Vagina (tissue), 2 donors: ENCODE measurements around the gene CLCNKA. TPM values are rescaled to one million over a fixed set of nuclear protein-coding genes. Genes with fewer than 3 reads are reported as not detected.
A peak's percentile ranks its signal among the peaks of the same experiment; 100 is the strongest.
"Not testable (repeated sequence)": the region's sequence is repeated elsewhere in the genome, so short reads cannot be mapped to it uniquely, and the experiment has no call there.

Experiments
- DNase-seq, 2 donors: peaks; one replicate each; pipeline ENCODE4 v3.0.0-alpha.2; 2017; ENCODE audit errors: extremely low spot score in 2 of 2
- H3K27ac ChIP-seq: fragments of 200-600 bp; sonication (generic); one replicate; pipeline ENCODE4 v1.5.1; 2019
- H3K27me3 ChIP-seq: fragments of 200-600 bp; sonication (generic); one replicate; pipeline ENCODE4 v1.5.1; 2019
- H3K36me3 ChIP-seq, 2 donors: fragments of 200-600 bp; sonication (generic); one replicate each; pipeline ENCODE4 v1.5.1; 2017 to 2019
- H3K4me1 ChIP-seq: fragments of 200-600 bp; sonication (generic); one replicate; pipeline ENCODE4 v1.5.1; 2019
- H3K4me3 ChIP-seq, 2 donors: fragments of 200-600 bp; sonication (generic); 1 replicate in 1 of 2; 2 replicates in 1 of 2; pipeline ENCODE4 v1.5.1; 2016 to 2019
- H3K9me3 ChIP-seq: fragments of 200-600 bp; sonication (generic); one replicate; pipeline ENCODE4 v1.5.1; 2019
- CTCF ChIP-seq, 3 experiments: fragments of 450-650 bp in 2 of 3; fragments of 200-600 bp in 1 of 3; sonication (generic) in 1 of 3; IDR thresholded peaks; one replicate each; pipeline ENCODE4 v1.5.1; 2017 to 2019; ENCODE audit warnings: antibody characterized with exemption in 3 of 3, mild to moderate bottlenecking in 2 of 3, moderate library complexity in 2 of 3
- POLR2A ChIP-seq, 2 donors: fragments of 450-650 bp; IDR thresholded peaks; one replicate each; pipeline ENCODE4 v1.6.1; 2017; ENCODE audit warnings: antibody characterized with exemption in 2 of 2, mild to moderate bottlenecking in 2 of 2, moderate library complexity in 2 of 2
- POLR2AphosphoS5 ChIP-seq, 2 donors: sonication (generic); formaldehyde crosslinking; IDR thresholded peaks; one replicate each; pipeline ENCODE4 v1.9.0; 2017; ENCODE audit warnings: antibody characterized with exemption in 2 of 2, mild to moderate bottlenecking in 2 of 2, low read depth in 1 of 2; ENCODE audit not compliant: insufficient read depth in 1 of 2
- intact Hi-C: fragments of 100-400 bp; cut with DNase I; formaldehyde crosslinking; loops from one replicate; pipeline ENCODE4 v1.15.1; 2023
- total RNA-seq: library from RNA; depleted of rRNA; stranded (reverse); fragments of >200 nt; gene quantifications from one replicate; pipeline ENCODE4 v1.2.3, GENCODE V29; 2016

CLCNKA gene
- total RNA-seq, 1 donor from 2014 or later, result 0.25 TPM

- H3K36me3 ChIP-seq, result no peaks in the 10 kb centered on the region
- intact Hi-C loops, result loop anchor here (5.0 to 10.0 kb wide), 2 partner anchors 49 to 252 kb away; partner anchors contain the start of gene SRARP
- no peaks in the 10 kb centered on the region for H3K27me3 ChIP-seq
- no peaks in the 10 kb centered on the region for H3K9me3 ChIP-seq
- DNase-seq, result no peak
- H3K4me1 ChIP-seq, result peaks cover 3% of the 10 kb centered on the region
- H3K27ac ChIP-seq, result no peak overlapping the region
- TF ChIP-seq POLR2AphosphoS5 (IDR thresholded peaks at IDR 0.05; ENCODE audit: insufficient read depth in 1 of 2, low read depth in 1 of 2), result no peak
- no peak for TF ChIP-seq POLR2A (IDR thresholded peaks at IDR 0.05)
- no peak for TF ChIP-seq CTCF (IDR thresholded peaks at IDR 0.05)
- H3K4me3 ChIP-seq, result no peak overlapping the region
Observed at GRCh38 chr1:16053781-16054502, 32.1 kb downstream of the CLCNKA start.

GRCh38 chr1:16054598-16055540 is 33.0 kb downstream of the CLCNKA start:
- no peak overlapping the region for H3K27ac ChIP-seq
- H3K36me3 ChIP-seq, result no peaks in the 10 kb centered on the region
- H3K4me1 ChIP-seq, result no peaks in the 10 kb centered on the region
- H3K27me3 ChIP-seq, result no peaks in the 10 kb centered on the region
- intact Hi-C loops, result loop anchor here (5.0 to 10.0 kb wide), 2 partner anchors 50 to 253 kb away; partner anchors contain the start of gene SRARP
- H3K9me3 ChIP-seq, result no peaks in the 10 kb centered on the region
- no peak overlapping the region for H3K4me3 ChIP-seq
- DNase-seq, result no peak
- TF ChIP-seq POLR2AphosphoS5 (IDR thresholded peaks at IDR 0.05; ENCODE audit: insufficient read depth in 1 of 2, low read depth in 1 of 2) (no peak), POLR2A (IDR thresholded peaks at IDR 0.05) (no peak), CTCF (IDR thresholded peaks at IDR 0.05) (no peak)

GRCh38 chr1:16055613-16056520 is 34.0 kb downstream of the CLCNKA start:
- Histone ChIP-seq H3K27me3 (no peaks in the 10 kb centered on the region), H3K36me3 (no peaks in the 10 kb centered on the region), H3K27ac (no peak overlapping the region), H3K4me3 (no peak overlapping the region), H3K9me3 (no peaks in the 10 kb centered on the region), H3K4me1 (no peaks in the 10 kb centered on the region)
- intact Hi-C loops, result loop anchor here (2.0 to 10.0 kb wide), 2 partner anchors 23 to 51 kb away; partner anchors contain the start of gene SRARP
- DNase-seq, result no peak
- TF ChIP-seq POLR2A (IDR thresholded peaks at IDR 0.05) (no peak), CTCF (IDR thresholded peaks at IDR 0.05) (peak; percentile 84 to 92 (median 92))

- intact Hi-C loops, result loop anchor here (2.0 to 10.0 kb wide), 2 partner anchors 24 to 52 kb away; partner anchors contain the start of gene SRARP
- not testable (repeated sequence) for H3K4me3 ChIP-seq, H3K27me3 ChIP-seq, DNase-seq, H3K27ac ChIP-seq, H3K9me3 ChIP-seq, H3K4me1 ChIP-seq, H3K36me3 ChIP-seq
Observed at GRCh38 chr1:16056521-16056912, 34.7 kb downstream of the CLCNKA start.

- H3K27ac ChIP-seq, H3K4me3 ChIP-seq, H3K4me1 ChIP-seq, H3K27me3 ChIP-seq, DNase-seq, H3K9me3 ChIP-seq, H3K36me3 ChIP-seq: not testable (repeated sequence)
- intact Hi-C loops, result loop anchor here (2.0 to 10.0 kb wide), 2 partner anchors 25 to 53 kb away; partner anchors contain the start of gene SRARP
Observed at GRCh38 chr1:16057314-16057915, 35.6 kb downstream of the CLCNKA start.

- H3K27ac ChIP-seq, H3K36me3 ChIP-seq, H3K9me3 ChIP-seq, DNase-seq, H3K4me1 ChIP-seq, H3K27me3 ChIP-seq, H3K4me3 ChIP-seq: not testable (repeated sequence)
- intact Hi-C loops, result loop anchor here (10.0 kb wide), 1 partner anchor 54 kb away; the partner anchor contains the start of gene SRARP
Observed at GRCh38 chr1:16058394-16059120, 36.7 kb downstream of the CLCNKA start.
